Amniotic epithelial cell (primary cell): ENCODE results near the gene TIPARP.

ENCODE experiments used
- DNase-seq: peaks from one replicate; pipeline ENCODE4 v3.0.0-alpha.2; 2010; ENCODE audit warnings: low read depth

Gene TIPARP

GRCh38 chr3:156741935-156742334, 67.5 kb downstream of the TIPARP start:
- DNase-seq: no peak

DNA sequence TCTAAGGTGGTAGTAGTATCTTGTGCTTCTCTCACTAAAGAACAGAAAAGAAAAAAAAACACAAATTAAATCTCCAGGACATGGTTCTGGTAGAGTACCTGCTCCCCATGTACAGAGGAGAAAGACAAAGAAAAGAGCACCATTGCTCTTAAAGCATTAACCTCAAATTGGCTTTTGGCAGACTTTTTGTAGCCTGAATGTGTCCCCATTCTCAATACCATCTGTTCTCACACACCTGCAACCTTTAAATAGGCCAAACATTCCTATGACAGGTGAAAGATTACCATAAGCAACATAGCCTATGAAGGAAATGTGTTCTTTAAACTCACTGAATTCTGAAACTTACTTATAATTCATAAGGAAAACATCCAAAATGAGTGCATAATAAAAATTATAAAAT, 68.0 kb downstream of the TIPARP start:
- no peak for DNase-seq

DNA sequence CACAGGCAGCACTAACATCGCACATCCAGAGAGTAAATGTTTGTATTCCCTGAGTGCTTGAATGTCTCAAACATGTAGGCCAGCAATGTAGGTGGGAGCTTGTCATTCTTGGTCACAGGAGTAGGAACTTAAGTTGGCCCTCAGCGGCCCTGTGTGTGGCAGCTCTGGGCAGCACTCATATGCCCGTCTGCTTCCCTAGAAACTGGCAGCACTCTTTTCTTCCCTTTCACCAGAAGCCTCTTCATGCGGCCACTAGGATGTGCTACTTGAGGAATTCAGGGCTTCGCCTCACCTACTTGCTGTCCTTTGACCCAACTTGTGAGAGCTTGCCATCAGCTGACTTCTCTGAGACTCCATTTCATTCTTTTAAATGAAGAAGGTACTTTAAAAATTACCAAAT, 69.5 kb downstream of the TIPARP start:
- DNase-seq: no peak

DNA sequence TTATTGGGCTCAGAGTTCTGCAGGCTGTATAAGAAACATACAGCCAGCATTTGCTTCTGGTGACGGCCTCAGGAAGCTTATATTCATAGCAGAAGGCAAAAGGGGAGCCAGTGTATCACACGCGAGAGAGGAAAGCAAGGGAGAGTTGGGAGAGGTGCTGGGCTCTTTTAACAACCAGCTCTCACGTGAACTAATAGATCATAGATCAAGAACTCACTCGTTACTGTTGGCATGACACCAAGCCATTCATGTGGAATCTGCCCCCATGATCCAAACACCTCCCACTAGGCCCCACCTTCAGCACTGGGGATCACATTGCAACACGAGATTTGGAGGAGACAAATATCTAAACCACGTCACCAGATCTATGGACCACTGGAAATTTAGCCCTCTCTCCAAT, 70.2 kb downstream of the TIPARP start:
- no peak for DNase-seq

- DNase-seq: no peak
Measured at GRCh38 chr3:156745766-156746165, 71.4 kb downstream of the TIPARP start.

DNA sequence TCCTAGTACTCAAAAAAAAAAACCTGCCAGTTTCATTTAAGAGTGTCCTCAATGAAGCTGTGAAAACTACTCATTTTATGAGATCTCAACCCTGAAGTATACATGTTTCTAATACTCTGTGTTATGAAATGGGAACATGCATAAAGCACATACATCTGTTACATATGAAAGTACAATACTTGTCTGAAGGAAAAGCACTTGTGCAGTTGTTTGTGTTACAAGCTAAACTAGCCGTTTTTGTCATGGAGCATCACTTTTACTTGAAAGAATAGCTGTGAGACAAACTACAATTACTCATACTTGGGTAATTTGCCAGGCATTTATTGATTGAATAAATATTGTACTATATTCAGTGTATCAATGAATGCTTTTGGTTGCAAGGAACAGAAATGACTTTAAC, 72.7 kb downstream of the TIPARP start:
- no peak for DNase-seq

- no peak for DNase-seq
Measured at GRCh38 chr3:156749244-156749643, 74.9 kb downstream of the TIPARP start.

- no peak for DNase-seq
Measured at GRCh38 chr3:156750191-156750873, 75.9 kb downstream of the TIPARP start.

DNA sequence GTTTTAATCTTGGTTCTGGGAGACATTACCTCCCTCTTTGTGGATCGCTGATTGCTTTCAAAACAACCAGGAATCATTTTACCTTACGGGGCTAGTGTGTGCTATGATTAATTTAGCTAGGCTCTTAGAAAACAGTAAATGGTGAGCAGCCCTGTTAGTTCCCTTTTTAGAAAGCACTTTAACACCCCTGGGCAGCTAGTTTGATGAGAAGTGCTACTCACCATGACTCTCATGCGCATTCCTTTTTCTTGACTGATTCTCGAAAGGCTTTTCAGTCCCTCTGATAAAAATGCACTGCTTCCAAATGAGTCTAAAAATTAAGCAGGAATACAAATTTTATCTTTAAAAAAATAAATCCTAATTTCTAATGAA, 76.5 kb downstream of the TIPARP start:
- DNase-seq: no peak

DNA sequence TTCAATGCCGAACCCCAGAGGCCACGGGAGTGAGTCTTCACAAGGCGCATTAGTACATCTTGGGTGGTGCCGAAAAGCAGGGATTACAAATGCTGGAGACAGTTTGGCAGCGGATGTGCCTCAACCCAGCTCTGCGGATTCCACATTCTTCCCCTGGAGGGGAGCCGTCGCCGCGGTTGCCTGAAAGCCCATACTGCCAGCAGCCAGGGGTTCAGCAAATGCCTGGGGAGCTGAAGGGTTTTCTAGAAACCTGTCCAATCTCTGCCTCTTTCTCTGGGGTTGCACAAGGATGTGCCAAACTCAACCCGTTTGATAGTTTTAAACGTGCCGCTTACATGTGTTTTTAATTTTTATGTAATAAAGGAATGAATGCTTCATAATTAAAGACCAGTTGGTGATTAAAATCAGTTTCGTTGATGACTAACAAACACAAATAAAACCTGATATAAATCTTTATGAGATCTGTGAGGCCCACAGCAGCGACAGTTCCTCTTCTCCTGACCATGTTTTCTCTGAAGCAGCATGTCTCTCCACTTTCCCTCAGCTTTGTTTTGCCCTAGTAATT, 77.2 kb downstream of the TIPARP start:
- DNase-seq: peak; percentile 76
